ENCODE data around the gene IPO4. TPM values are rescaled to one million over a fixed set of nuclear protein-coding genes. Genes with fewer than 3 reads are reported as not detected.

The IPO4 gene
- total and polyA plus RNA-seq, 2 of the 13 experiments (the other 11 are each of a cell fraction or from before 2014, with no cell fraction given) = 39.0 to 179 TPM

GRCh38 chr14:24197056-24197450 lies 8.4 kb upstream of the IPO4 start:
- no TSS peak for BruUV-seq (replicated peaks)
- Histone ChIP-seq H3K4me2 (ENCODE audit: low read depth, low read length) (peak overlapping the region; percentile 99), H3K9ac (ENCODE audit: insufficient read depth, low read depth, low read length) (peak overlapping the region; percentile 97), H3K27me3 (ENCODE audit: control insufficient read depth in 1 of 2, insufficient read depth in 2 of 2, low read length in 2 of 2) (no peaks in the 10 kb centered on the region; a peak in 1 of 5 replicates), H3K79me2 (ENCODE audit: insufficient read depth, low read length) (peaks cover 42% of the 10 kb centered on the region), H4K20me1 (ENCODE audit: insufficient read depth, low read length) (no peaks in the 10 kb centered on the region), H3K27ac (ENCODE audit: extremely low read length, insufficient read depth, low read length) (peak overlapping the region; percentile 84), H3K36me3 (replicated peaks in 1 of 2; ENCODE audit: control insufficient read depth in 1 of 2, insufficient read depth in 2 of 2, low read length in 2 of 2) (peaks cover 14 to 17% of the 10 kb centered on the region in 2 experiments; a peak in 4 of 5 replicates), H2AFZ (ENCODE audit: low read length) (no peak overlapping the region), H3K4me3 (replicated peaks in 1 of 3; ENCODE audit: insufficient read depth in 1 of 3, low read depth in 2 of 3, low read length in 3 of 3) (peak overlapping the region in 2 of 3 experiments; percentile 23 to 91; a peak in 3 of 6 replicates), H3K4me1 (ENCODE audit: insufficient read depth, low read length) (peaks cover 61% of the 10 kb centered on the region), H3K9me3 (ENCODE audit: low read length) (no peaks in the 10 kb centered on the region)
- no peak for FAIRE-seq
- ChIA-PET CTCF (ENCODE audit: low intra/inter-chr PET ratio, low total read pairs) (no interaction called here), POLR2A (interaction anchor here (0.9 to 4.3 kb wide), 12 partner anchors 10 to 102 kb away, joined by 4 to 230 read pairs (median 32); partner anchors contain the start of genes CHMP4A, DCAF11, DHRS1 and EMC9)
- in situ Hi-C loops (cut with HindIII; ENCODE audit: extremely low pct_ligation_motif_present, low pct_unique_long_range_greater_than_20kb) (no loop called here), intact Hi-C loops (cut with micrococcal nuclease; ENCODE audit: unreplicated experiment) (no loop called here)
- ATAC-seq = no peak
- no peak for DNase-seq (ENCODE audit: low spot score)
- TF ChIP-seq AGO1 (IDR thresholded peaks at IDR 0.05; ENCODE audit: low read depth, low read length, poor library complexity, severe bottlenecking) (no peak), GMEB2 (CRISPR knock-in tag; IDR thresholded peaks at IDR 0.05; ENCODE audit: low read depth) (no peak), IKZF4 (CRISPR knock-in tag; IDR thresholded peaks at IDR 0.05; ENCODE audit: borderline replicate concordance, low read depth, not compliant biosample characterization) (peak; percentile 31), ZNF501 (CRISPR knock-in tag; IDR thresholded peaks at IDR 0.05) (0 out of 2 replicates have a peak, but pooled peaks have one; percentile 8), ZBTB7B (CRISPR knock-in tag; IDR thresholded peaks at IDR 0.05) (peak; percentile 6; the same call in 1 of the 2 replicates), ZNF773 (CRISPR knock-in tag; IDR thresholded peaks at IDR 0.05; ENCODE audit: borderline replicate concordance) (no peak), TCF7 (IDR thresholded peaks at IDR 0.05; ENCODE audit: low read depth) (0 out of 2 replicates have a peak, but pooled peaks have one; percentile 31), RBFOX2 (IDR thresholded peaks at IDR 0.05; ENCODE audit: low read depth, low read length) (0 out of 2 replicates have a peak, but pooled peaks have one; percentile 24), SOX13 (IDR thresholded peaks at IDR 0.05) (0 out of 2 replicates have a peak, but pooled peaks have one; percentile 22), SOX13 (CRISPR knock-in tag; conservative IDR thresholded peaks at IDR 0.05 in 1 of 2, IDR thresholded peaks at IDR 0.05 in 1 of 2) (no peak)
- 92% methylated on average over 2 of the region's 2 CpGs for WGBS (ENCODE audit: low lambda C conversion rate)

All from HepG2 (cell line).